Measurements from ENCODE around the gene TSSK3.

TSSK3 gene, protein sequence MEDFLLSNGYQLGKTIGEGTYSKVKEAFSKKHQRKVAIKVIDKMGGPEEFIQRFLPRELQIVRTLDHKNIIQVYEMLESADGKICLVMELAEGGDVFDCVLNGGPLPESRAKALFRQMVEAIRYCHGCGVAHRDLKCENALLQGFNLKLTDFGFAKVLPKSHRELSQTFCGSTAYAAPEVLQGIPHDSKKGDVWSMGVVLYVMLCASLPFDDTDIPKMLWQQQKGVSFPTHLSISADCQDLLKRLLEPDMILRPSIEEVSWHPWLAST

GRCh38 chr1:32362474-32363313, at the start of gene TSSK3, which contains the start of gene FAM229A:
Gene TSSK3 (plus strand): TSS chr1:32362539. CDS start chr1:32362702, 163 bp downstream.
Gene FAM229A (minus strand): TSS chr1:32362485. CDS start chr1:32362091, 394 bp downstream.
- DNase-seq (ENCODE audit: low read depth), result no peak
- peak within 1 kb of the TSS; percentile 33 for H3K4me3 ChIP-seq (replicated peaks; ENCODE audit: low read depth, low read length)
- TF ChIP-seq, protein P1, sequence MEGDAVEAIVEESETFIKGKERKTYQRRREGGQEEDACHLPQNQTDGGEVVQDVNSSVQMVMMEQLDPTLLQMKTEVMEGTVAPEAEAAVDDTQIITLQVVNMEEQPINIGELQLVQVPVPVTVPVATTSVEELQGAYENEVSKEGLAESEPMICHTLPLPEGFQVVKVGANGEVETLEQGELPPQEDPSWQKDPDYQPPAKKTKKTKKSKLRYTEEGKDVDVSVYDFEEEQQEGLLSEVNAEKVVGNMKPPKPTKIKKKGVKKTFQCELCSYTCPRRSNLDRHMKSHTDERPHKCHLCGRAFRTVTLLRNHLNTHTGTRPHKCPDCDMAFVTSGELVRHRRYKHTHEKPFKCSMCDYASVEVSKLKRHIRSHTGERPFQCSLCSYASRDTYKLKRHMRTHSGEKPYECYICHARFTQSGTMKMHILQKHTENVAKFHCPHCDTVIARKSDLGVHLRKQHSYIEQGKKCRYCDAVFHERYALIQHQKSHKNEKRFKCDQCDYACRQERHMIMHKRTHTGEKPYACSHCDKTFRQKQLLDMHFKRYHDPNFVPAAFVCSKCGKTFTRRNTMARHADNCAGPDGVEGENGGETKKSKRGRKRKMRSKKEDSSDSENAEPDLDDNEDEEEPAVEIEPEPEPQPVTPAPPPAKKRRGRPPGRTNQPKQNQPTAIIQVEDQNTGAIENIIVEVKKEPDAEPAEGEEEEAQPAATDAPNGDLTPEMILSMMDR (IDR thresholded peaks at IDR 0.05; ENCODE audit: low read length, missing control alignments), result no peak

GRCh38 chr1:32316903-32317277, 45.4 kb upstream of the TSSK3 start:
- TF ChIP-seq, protein P1 (IDR thresholded peaks at IDR 0.05; ENCODE audit: low read length, missing control alignments), result no peak
- no peak for DNase-seq (ENCODE audit: low read depth)
- H3K4me3 ChIP-seq (replicated peaks; ENCODE audit: low read depth, low read length), result no peak overlapping the region

- TF ChIP-seq, protein P1 (IDR thresholded peaks at IDR 0.05; ENCODE audit: low read length, missing control alignments), result no peak
These were observed 44.0 kb upstream of the TSSK3 start for GRCh38 chr1:32318127-32318869.

DNA sequence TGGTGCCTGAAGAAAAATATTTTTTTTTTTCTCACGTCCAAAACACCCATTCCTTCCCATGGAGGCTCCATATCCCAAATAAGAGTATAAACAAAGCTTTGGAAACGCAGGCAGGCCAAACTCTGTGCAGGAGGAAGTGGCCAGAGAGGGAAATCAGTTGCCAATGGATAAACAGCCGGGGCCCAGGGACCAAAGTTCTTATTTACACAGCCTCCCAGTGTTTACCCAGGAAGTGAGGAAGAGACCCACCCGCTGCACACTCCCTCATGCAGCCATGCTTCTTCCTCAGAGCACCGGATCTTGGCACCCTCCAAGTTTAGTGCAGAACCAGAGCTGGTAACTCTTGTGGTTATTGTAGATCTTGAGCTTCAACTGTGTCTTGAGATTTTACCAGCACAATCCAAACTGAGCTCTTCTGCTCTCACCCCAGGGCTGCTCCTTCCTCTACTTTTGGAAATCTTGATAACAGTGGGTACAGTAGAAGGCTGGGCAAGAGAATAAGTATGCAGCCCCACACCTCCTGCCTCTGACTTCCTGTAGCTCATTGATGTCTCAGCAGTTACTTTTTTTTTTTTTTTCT, 40.5 kb upstream of the TSSK3 start:
- TF ChIP-seq, protein P1 (IDR thresholded peaks at IDR 0.05; ENCODE audit: low read length, missing control alignments), result no peak
- no peak overlapping the region for H3K4me3 ChIP-seq (replicated peaks; ENCODE audit: low read depth, low read length)
- no peak for DNase-seq (ENCODE audit: low read depth)

More at GRCh38 chr1:32318127-32318869, 44.0 kb upstream of the TSSK3 start:
- H3K4me3 ChIP-seq (replicated peaks; ENCODE audit: low read depth, low read length), result no peak overlapping the region
- no peak for DNase-seq (ENCODE audit: low read depth)

DNA sequence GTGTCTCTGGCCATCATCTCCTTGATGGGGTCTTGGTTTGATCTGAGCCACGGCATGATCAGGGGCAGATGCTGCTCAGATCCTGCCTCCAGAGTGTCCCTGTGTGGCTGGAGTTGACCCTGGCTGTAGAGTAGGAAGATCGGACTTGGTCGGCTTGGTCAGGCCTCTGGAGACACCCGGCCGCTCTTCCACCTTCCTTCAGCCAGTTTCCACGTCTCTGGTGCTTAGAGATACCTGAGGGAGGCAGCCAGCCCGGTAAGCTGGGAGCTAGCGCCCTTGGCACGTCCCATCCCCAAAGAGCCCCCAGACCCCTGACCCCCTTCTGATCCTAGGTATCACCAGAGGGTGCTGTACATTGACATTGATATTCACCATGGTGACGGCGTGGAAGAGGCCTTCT, 35.1 kb upstream of the TSSK3 start:
- DNase-seq (ENCODE audit: low read depth), result no peak
- no peak overlapping the region for H3K4me3 ChIP-seq (replicated peaks; ENCODE audit: low read depth, low read length)
- TF ChIP-seq, protein P1 (IDR thresholded peaks at IDR 0.05; ENCODE audit: low read length, missing control alignments), result no peak

DNA sequence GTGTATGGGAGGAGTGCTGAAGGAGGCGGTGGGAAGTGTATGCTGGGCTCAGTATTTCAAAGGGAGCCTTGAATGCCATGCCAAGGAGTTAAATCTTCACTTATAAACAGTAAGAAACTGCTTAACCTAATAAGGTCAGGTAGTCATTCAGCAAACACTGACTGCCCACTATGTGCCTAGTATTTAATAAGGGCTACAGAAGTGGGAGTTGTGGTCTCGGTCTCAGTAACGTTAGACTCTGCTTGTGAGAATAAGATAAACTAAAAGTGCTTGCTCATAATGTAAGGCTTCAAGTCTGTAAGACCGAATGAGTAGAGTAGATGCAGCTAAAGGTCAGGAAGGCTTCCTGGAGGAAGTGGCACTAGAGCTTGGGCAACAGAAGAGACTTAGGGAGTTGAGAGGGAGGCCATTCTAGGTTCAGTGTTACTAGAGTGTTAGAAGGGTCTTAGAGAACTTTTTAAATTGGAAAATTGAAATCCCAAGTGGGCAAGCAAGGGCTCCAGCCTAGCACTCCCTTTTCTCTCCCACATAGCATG, 32.3 kb upstream of the TSSK3 start:
- TF ChIP-seq, protein P1 (IDR thresholded peaks at IDR 0.05; ENCODE audit: low read length, missing control alignments), result no peak
- DNase-seq (ENCODE audit: low read depth), result no peak
- H3K4me3 ChIP-seq (replicated peaks; ENCODE audit: low read depth, low read length), result no peak overlapping the region

Data from fibroblast of pulmonary artery (primary cell).